EL (cell line): ENCODE data around the gene HHLA2.

Experiments used
- DNase-seq: peaks from one replicate; pipeline ENCODE4 v3.0.0-alpha.2; 2016

Gene HHLA2

DNA sequence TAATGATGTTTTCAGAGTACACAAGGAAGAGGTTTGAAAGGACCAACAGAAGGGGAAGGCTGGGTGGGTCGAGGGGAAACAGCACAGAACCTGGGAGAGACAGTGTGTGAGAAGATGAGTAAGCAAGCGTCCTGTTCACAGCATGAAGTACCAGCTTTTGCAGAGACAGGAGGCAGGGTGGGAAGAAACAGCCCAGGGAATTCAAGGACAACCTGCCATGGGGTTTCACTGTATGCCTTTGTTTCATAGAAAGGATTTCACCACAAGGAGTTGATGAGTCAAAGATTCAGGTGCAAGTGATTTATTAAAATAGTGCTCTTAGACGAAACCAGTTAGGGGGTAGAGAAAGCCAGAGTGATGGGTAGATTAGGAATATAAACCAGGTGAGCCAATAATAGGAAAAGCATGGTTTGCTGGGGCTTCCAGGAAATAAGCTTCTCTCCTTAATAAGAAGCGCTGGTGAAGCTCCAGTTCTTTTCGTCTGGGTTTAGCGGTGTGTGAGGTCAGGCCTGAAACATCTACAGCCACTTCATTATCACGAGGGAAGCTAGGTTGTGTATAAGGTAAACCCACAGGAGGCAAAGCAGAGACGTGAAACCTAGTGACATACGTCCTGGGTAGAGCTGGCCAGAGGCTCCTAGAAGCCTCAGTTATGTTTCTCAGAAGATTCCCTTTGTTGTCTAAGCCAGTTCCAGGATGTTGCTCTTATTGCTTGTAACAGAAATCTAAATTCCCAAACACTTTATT lies 3.9 kb downstream of the HHLA2 start:
- DNase-seq: no peak

DNA sequence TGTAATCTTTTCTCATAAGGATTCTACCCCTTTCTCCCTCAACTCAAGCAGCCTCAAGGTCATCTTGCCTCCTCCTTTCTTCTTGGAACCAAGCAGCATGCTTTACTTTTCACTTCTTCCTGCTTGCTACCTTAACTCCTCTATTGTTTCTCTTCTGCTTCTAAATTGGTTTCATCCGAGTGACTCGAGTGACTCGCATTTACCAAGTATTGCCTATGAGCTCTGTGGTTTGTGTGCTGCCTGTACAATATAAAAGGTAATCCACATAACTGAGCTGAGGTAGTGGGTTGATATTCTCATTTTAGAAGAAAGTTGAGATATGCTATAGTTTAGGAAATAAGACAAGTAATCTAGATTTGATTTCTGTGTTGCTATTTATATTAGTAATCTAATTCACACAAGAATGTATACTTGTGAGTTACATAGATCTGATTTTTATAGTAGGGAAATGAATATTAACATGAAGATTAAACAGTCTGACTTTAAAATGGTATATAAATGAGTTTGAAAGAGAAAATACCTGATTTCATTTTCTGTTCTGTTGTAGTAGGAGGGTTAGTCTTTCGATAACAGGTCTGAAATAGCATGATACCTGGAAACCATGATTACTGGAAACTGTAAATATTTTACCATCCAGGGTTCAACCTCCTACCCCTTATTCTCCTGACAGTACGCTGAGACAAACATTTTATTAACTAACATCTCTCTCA lies 5.5 kb downstream of the HHLA2 start:
- no peak for DNase-seq

DNA sequence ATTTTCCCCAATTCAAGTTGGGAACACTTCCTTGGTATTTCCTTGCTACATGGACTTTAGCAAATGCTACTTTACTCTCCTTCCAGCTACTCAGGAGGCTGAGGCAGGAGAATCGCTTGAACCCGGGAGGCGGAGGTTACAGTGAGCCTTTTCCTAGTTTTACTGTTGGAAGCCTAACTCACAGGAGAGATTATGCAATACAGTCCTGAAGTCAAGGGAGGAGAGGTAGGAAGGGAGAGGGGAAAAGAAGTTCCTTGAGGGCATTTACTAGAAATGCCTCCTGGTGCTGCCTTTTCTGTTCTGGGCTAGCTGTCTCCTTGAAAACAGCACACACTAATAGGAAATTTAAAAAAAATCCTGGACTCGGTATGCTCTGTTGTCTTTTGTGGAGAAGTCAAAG lies 6.2 kb downstream of the HHLA2 start:
- no peak for DNase-seq

DNA sequence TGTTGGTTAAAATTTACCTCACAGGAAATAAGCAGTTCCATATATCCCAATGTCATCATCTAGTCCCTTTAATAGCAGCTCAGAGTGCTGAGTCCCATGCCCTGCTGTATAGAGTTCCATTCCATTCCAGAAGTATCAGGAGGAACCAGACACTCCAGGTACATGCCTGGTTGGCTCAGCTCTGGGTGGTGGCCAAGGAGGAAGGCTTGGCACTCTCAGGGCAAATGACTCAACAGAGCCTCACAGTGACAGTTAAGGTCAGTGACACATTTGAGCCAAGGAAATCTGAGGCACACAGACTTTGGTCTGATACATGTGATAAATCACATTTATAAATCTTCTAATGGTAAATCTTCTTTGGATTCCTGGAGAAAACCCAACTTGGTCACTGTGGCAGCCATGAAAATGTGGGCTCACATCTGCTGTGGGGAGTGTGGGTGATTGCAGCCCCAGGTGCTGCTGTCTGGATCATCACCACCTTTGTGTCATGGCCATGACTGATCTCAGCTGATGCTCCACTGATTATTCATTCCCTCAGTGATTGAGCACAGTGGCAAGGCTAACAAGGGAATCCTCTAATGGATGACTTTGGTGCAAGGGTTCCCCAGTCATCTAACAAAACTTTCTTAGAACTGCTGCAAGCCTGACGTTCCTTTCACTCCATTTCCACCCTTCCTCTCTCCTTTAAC lies 9.3 kb downstream of the HHLA2 start:
- peak; percentile 26 for DNase-seq

DNA sequence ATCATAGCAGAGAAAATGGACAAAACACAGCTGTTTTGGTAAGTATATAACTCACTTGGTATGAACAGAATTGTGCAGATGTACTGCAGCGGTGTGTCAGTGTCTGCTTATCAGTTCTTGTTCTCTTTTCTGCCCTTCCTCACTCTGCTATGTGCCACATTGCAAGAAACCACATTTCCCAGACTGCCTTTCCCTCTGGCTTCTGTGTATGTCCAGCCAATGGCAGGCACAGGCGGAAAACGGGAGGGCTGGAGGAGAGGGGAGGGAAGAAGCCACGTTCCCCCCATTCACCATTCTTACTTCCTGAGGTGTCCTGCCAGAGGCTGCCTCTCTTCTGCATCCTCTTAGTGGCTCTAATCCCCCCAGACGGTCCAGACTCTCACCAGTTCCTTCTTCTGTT lies 15.4 kb downstream of the HHLA2 start:
- DNase-seq: no peak

DNA sequence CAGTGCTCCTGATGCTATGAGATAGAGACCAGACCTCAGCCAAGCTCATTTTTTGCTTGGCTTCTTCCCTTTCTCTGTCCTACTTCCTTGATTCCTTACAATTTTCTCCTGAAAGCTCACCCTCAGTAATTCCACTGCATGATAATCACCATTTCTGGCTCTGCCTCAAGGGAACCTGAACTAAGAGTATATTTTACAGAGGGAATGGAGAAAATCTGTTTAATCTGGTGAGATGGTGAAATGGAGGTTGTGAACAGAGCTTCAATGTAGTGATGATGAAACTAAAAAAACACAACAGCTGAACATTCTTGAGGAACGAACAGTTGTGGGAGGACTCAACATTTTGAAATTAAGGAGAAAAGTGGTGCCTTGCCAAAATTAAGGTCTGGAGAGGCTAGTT lies 16.3 kb downstream of the HHLA2 start:
- DNase-seq: peak; percentile 60

DNA sequence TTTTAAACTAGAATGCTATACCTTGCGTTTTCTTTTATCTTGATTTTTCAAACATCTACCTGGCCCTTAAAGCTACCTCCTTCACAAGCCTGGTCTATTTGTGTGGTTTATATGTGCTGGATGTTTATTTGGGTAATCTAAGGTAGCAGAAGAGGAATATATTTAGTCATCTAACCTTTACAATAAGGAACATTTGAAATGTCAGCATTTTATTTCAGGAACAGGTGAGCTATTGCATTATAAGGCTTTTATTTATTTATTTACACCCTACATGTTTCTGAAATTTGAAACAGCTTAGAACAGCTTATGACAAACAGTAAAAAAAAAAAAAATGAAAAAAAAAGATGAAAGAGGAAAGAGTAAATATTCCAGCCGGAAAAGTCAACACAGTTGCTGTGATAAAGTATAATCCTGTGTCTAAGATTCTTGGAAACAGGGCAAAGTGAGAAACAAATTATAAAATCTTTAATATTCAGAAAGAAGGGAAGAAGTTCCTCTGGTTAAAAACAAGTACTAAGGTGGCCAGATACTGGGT lies 19.5 kb downstream of the HHLA2 start:
- no peak for DNase-seq

DNA sequence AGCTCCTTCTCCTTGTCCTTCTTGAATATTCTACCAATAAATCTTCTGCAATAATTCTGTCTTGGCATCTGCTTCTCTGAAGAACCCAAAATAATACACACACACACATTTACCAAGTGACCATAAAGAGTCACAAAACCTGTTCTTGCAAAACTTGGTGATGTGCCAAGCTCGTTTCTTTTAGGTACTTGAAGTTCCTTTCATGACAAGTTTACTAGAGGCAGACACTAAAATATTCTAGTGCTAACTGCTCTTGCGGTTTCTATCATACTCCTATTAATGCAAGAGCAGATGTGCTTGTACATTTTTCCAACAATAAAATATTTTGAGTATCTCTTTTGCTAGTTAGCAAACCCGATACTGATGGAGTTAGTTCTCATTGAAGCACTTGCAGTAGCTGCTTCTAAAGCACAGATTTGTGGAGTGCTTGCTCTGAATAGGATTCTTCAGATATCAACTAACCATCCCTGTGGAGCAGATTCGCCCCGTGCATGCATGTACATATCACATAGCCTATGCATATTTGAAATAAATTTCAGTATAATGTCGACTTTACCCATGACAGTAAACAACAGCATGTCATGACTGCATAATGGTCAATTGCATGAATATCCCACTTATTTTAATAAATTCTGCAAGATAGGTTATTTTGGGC lies 23.2 kb downstream of the HHLA2 start:
- DNase-seq: peak; percentile 16

DNA sequence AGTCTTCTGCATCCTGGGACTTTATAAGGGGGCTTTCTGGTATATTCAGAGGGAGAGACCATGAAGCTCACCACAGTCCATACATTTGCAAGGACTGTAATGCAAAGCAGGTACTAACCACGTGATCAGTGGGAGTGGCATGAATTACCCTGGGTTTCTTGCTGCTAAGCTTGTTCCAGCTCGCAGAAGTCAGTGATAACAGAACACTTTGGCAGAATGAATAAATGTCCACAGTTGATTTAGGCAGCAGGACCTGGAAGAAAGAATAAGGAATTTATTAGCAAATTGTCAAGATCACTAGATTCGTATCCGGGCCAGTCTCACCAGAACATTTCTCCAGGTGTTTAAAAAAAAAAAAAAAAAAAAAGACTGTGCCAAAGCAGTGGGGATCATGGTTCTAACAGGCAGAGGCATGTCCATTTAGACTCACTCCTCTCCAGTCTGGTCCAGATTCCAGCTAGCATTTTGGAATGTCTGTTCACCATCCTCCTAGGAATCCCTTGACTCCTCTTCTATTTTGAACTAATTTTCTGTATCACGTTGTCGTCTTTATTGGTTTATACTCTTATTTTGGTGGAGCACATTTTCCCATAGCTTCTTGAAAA lies 24.5 kb downstream of the HHLA2 start:
- no peak for DNase-seq

DNA sequence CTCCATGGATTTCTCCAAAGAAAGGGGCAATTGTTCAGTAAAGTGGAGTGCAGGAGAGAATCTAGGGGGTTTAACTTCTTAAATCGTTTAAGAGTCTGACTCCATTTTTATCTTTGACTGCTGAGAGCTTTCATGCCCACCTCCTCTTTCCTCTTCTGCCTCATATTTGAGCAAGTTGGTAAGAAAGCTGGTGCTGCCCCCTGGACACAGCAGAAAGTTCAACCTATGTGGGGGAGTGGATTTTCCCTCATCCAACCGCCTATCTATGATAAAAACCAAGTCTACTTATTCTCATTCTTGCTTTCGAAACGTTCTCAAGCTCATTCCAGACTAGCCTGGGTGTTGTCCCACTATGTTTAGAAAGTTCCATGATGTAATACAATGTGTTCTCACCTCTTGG lies 26.0 kb downstream of the HHLA2 start:
- no peak for DNase-seq

DNA sequence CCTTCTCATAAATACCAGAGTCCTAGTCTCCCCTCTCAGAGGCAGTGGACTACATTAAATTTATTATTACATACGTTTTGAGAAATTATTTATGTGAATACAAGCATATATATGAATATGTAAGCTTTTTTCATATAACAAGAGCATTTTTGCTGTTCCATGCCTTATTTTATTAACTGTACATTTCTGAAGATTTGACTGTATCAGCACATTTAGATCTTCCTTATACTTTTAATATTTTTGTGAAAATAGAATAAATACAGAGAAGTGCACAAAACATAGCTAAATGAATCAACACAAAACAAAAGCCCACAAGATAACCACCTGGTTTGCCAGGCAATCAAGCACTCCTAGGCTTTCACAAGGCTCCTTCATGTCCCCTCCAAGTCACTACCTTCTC lies 27.8 kb downstream of the HHLA2 start:
- no peak for DNase-seq

DNA sequence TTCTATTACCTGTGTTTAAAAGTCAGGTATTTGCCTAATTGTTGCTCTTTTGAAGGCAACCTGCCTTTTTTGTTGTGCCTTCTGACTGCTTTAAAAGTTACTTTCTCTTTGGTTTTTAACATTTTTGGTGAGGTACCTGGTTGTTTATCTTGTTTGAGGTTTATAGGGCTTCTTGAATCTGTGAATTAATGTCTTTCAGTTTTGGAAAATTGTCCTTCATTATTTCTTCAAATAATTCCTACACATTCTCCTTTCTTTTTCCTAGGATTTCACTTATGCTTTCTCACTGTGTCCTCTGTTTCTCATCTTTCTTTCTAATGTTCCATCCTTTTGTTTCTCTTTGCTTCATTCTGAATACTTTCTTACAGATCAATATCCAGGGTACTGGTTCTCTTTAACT lies 30.8 kb downstream of the HHLA2 start:
- DNase-seq: no peak

DNA sequence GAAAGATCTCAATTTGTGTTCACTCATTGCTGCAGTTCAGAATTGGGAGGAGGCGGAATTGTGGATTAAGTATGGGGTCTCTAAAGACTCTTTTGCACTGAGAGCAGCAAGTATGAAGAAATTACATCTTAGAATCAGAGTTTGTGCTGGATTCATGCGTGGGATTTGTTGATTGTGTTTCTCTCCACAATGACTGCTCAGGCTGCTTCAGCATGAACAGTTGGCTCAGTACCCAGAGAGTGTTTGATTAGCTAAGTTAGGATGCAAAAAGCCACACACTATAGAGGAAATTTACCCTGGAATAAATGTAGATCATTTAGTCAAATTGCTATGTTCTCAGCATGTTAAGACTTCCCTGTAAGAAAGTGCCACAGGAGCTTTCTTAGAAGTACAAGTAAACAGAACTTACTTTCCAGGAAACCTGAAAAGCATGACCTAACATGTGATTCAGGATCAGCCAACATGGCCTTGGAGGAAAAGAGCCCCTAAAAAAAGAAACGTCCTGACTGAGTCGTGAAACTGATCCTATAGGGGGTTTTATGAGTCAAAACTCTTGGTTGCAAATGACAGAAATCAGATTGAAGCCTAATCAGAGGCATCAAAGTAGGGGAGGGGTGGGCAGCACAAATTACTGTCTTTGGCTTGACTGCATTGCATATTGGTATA lies 32.6 kb downstream of the HHLA2 start:
- DNase-seq: no peak

DNA sequence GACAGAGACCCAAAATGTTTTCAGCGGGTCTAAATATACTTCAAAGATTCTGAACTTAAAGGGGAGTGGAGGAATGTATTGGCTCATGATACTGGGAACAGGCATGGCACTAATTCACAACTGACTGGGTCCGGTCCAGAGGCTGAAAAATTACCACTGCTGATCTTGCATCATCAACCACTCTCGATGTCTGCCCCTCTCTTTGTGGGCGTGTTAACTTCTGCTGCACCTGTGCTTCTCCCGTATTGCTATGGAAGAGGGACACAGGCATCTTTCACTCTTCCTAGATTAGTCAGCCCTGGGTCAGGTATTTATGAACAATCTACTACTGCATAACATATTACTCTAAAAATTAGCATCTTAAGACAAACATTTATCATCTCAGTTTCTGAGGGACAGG lies 33.2 kb downstream of the HHLA2 start:
- no peak for DNase-seq

DNA sequence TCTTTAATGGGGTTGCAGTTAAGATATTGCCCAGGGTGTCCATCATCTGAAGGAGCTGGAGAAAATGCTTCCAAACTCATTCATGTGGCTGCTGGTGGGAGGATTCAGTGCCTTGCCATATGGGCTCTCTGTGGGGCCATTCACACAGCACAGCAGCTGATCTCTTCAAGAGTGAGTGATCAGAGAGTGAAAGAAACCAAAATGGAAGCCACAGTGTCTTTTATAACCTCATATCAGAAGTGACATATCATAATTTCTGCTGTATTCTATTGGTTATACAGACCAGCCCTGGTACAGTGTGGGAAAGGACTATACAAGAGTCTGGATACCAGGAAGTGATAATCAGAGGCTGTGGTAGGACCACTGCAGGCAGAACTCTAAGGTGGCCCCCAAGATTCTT lies 33.6 kb downstream of the HHLA2 start:
- no peak for DNase-seq

DNA sequence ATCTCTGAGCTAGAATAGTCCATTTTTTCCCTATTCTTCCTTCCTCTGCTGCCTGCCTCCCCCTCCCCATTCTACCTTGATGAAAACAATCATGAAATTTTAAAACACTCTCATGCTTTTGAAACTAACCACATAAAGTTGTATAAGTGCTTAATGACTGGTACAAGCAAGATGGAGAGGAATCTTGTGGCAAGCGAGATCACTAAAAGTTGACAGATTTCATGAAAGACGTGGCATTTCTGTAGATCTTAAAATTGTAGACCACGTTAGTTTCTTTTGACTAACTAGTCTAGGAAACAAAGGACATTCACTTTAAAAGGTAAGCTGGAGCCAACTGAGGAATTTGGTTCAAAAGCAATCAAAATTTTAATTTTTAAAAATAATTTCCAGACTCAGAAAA lies 35.4 kb downstream of the HHLA2 start:
- no peak for DNase-seq

DNA sequence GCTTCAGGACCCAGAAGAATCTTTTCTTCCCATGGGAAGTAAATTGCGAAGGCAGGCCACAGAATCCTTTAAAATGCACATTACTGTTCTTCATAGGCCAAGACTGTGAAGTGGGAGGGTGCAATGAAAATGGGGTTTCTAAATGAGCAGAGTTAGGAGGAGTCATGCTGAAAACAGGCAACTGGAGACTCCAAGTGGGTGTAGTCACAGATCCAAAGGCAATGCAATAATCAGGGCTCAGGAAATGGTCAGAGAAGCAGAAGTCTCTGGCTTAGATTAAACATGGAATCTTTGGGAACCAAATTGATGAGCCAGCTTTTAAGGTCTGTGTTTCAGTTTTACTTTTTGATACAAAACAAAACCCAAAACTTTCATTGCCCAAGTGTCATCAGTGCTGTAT lies 37.6 kb downstream of the HHLA2 start:
- no peak for DNase-seq

DNA sequence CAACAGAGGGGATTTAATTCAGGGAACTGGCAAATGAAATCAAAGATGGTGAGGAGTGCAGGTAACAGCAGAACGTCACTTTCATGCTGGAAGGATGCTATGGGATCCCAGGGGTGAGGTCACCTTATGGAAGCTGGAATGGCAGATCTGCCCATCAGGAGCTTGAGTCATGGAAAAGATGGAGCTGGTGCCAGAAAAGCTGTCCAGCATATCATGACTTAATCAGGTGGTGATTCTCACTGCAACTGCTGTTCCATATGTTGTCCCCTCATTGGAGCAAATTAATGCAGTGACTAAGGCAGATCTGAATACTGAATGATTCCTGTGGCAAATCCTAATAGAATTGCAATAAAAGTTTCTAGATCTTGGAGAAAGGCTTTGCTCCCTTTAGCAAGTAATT lies 38.4 kb downstream of the HHLA2 start:
- DNase-seq: no peak

DNA sequence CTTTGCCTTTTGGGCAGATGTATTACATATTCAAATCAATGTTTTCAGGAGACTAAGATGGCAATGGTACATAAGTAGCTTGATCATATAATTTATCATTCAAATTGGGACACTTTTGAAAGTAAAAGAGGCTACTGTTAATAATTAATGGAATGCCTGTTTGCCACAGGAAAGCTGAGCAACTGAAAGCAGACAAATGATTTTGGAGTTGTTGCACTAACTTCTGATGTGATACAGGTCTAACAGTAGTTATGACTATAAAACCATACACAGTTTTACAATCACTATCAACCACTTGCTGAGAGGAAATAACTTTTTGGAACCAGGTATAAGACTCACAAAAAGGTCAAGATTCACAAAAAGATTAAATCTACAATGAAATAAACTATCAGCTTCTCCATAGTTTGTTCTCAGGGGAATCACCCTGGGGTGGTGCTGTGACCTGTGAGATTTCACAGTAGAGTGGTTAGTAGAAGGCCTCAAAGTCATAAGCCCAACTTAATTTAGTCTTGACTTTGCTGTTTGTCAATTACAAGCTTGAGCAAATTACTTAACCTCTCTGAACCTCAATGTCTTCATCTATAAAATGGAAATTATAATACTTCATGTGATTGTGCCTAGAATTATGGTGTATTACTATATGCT lies 42.7 kb downstream of the HHLA2 start:
- no peak for DNase-seq

DNA sequence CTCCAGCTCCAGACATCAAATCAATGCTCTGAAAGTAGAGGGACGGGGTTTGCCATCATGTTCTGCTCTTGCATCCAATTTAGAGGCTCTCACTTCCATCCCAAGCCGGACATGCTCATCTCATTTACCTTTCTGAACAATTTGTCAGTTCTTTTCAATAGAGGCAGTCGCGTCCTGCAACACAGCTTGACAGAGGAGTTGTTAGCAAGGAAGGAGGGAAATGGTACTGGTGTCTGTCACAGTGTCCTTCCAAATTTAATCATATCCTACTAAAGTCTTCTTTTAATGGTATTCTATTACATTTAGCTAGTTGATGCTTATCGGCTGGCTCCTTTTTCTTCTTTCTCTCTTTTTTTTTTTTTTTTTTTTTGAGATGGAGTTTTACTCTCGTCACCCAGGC lies 45.6 kb downstream of the HHLA2 start:
- DNase-seq: no peak

DNA sequence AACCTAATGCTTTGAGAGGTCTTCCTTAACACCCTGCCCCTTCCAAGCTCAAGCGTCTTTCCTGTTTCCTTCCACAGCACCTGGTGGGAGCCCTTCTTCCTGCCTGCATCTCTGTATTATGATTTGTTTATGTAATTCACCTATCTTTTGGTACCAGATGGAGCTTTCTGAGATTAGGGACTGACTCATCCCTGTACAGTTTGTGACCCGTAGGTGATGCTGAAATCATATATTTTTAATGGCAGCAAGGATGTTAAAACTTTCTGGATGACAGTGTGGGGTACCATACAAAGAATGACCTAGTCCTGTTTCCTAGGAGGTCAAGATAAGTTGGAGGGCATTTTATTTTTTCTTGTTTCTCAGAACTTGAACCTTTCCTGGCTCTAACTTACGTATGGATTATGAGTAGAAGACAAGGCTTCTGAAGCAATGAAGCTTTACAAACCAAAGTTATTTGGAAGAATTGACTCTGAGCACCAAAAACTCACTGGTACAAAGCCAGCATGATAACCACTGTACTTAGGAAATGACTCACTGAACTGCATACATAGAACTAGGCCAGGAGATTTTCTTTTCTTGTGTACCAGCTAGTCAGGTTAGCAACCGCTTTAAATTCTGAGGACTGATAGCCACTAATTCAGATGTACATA lies 46.6 kb downstream of the HHLA2 start:
- no peak for DNase-seq
